DMS153 treated with DMSO at 0.1 percent for 48 hours (cell line): ENCODE data around the gene GRIK4.
"Not testable (repeated sequence)": the region's sequence is repeated elsewhere in the genome, so short reads cannot be mapped to it uniquely, and the experiment has no call there.

Source experiments
- DNase-seq: peaks from one replicate; lab custom pipeline; 2025; ENCODE audit not compliant: unreplicated experiment; lab: John Stamatoyannopoulos, UW

Gene GRIK4

GRCh38 chr11:120723751-120724150 lies 212.2 kb downstream of the GRIK4 start:
- DNase-seq, result no peak

- no peak for DNase-seq
Observed at GRCh38 chr11:120727752-120728151, 216.2 kb downstream of the GRIK4 start.

- DNase-seq, result no peak
Observed at GRCh38 chr11:120735035-120735434, 223.5 kb downstream of the GRIK4 start.

- no peak for DNase-seq
Observed at GRCh38 chr11:120738516-120739046, 227.0 kb downstream of the GRIK4 start.

- no peak for DNase-seq
Observed at GRCh38 chr11:120739780-120740179, 228.2 kb downstream of the GRIK4 start.

GRCh38 chr11:120740380-120740779 lies 228.8 kb downstream of the GRIK4 start:
- no peak for DNase-seq

GRCh38 chr11:120744016-120744994 lies 232.8 kb downstream of the GRIK4 start:
- DNase-seq, result no peak

- DNase-seq, result no peak
Observed at GRCh38 chr11:120746376-120746775, 234.8 kb downstream of the GRIK4 start.

- DNase-seq, result no peak
Observed at GRCh38 chr11:120746836-120747609, 235.5 kb downstream of the GRIK4 start.

GRCh38 chr11:120747850-120748814 lies 236.6 kb downstream of the GRIK4 start:
- no peak for DNase-seq

GRCh38 chr11:120749395-120749794 lies 237.8 kb downstream of the GRIK4 start:
- DNase-seq, result no peak

- DNase-seq, result no peak
Observed at GRCh38 chr11:120750647-120751549, 239.3 kb downstream of the GRIK4 start.

GRCh38 chr11:120751550-120751949 lies 240.0 kb downstream of the GRIK4 start:
- no peak for DNase-seq

GRCh38 chr11:120752668-120753067 lies 241.1 kb downstream of the GRIK4 start:
- DNase-seq, result no peak

- DNase-seq, result no peak
Observed at GRCh38 chr11:120756931-120757330, 245.4 kb downstream of the GRIK4 start.

- no peak for DNase-seq
Observed at GRCh38 chr11:120759046-120759445, 247.5 kb downstream of the GRIK4 start.

- DNase-seq, result not testable (repeated sequence)
Observed at GRCh38 chr11:120765710-120766109, 254.2 kb downstream of the GRIK4 start.

GRCh38 chr11:120766318-120766717 lies 254.8 kb downstream of the GRIK4 start:
- DNase-seq, result no peak

GRCh38 chr11:120768949-120769348 lies 257.4 kb downstream of the GRIK4 start:
- no peak for DNase-seq
